WTC11 (cell line): ENCODE results near the gene KDM4E. TPM values are rescaled to one million over a fixed set of nuclear protein-coding genes. Genes with fewer than 3 reads are reported as not detected.
"Not testable (repeated sequence)": the region's sequence is repeated elsewhere in the genome, so short reads cannot be mapped to it uniquely, and the experiment has no call there.

Experiments
- ATAC-seq: fragments of 200-7000 bp; cut with Tn5 transposase; 2 replicates; pipeline ENCODE4 v1.10.0; 2021; ENCODE audit warnings: mild to moderate bottlenecking, moderate library complexity
- CTCF ChIA-PET: fragments of 300-600 bp; sonication (Branson Sonifier 250); formaldehyde crosslinking; loops from one replicate; lab custom pipeline; 2021; ENCODE audit warnings: antibody characterized with exemption; lab: Charles Lee
- POLR2A ChIA-PET: fragments of 350-600 bp; sonication (Branson Sonifier 250); formaldehyde crosslinking; loops from one replicate; lab custom pipeline; 2021; ENCODE audit warnings: antibody characterized with exemption; lab: Charles Lee
- DNase-seq: peaks from one replicate; pipeline ENCODE4 v3.0.0; 2021; ENCODE audit warnings: low spot score
- H3K27ac Mint-ChIP-seq: 2 replicates; pipeline ENCODE4 v1.8.0; 2021; ENCODE audit warnings: mixed read lengths
- H3K27me3 Mint-ChIP-seq: 2 replicates; pipeline ENCODE4 v1.8.0; 2021; ENCODE audit warnings: low read depth, mild to moderate bottlenecking, moderate library complexity, mixed read lengths
- H3K36me3 Mint-ChIP-seq: 2 replicates; pipeline ENCODE4 v1.8.0; 2021; ENCODE audit warnings: mixed read lengths
- H3K4me1 Mint-ChIP-seq: 2 replicates; pipeline ENCODE4 v1.8.0; 2022; ENCODE audit warnings: mixed read lengths
- H3K4me3 Mint-ChIP-seq: 2 replicates; pipeline ENCODE4 v1.8.0; 2021; ENCODE audit warnings: mild to moderate bottlenecking, moderate library complexity, mixed read lengths
- H3K9me3 Mint-ChIP-seq: 2 replicates; pipeline ENCODE4 v1.8.0; 2021; ENCODE audit warnings: mixed read lengths
- ATF1 ChIP-seq: sonication (generic); formaldehyde crosslinking; IDR thresholded peaks from 2 replicates; pipeline ENCODE4 v1.8.1; 2023; ENCODE audit warnings: mild to moderate bottlenecking, moderate library complexity, missing genetic modification reagents
- CBFB ChIP-seq: sonication (generic); formaldehyde crosslinking; IDR thresholded peaks from 2 replicates; pipeline ENCODE4 v1.8.1; 2022; ENCODE audit warnings: mild to moderate bottlenecking, low read depth, missing genetic modification reagents
- ESRRA ChIP-seq: sonication (generic); formaldehyde crosslinking; IDR thresholded peaks from 2 replicates; pipeline ENCODE4 v1.8.1; 2022; ENCODE audit warnings: mild to moderate bottlenecking, missing genetic modification reagents, borderline replicate concordance
- FOXK1 ChIP-seq: sonication (generic); formaldehyde crosslinking; IDR thresholded peaks from 2 replicates; pipeline ENCODE4 v1.8.0; 2022; ENCODE audit warnings: mild to moderate bottlenecking, moderate library complexity, missing genetic modification reagents
- GABPB1 ChIP-seq: sonication (generic); formaldehyde crosslinking; IDR thresholded peaks from 2 replicates; pipeline ENCODE4 v1.8.1; 2023; ENCODE audit warnings: mild to moderate bottlenecking, missing genetic modification reagents
- JUN ChIP-seq: sonication (generic); formaldehyde crosslinking; IDR thresholded peaks from 2 replicates; pipeline ENCODE4 v1.8.0; 2023; ENCODE audit warnings: mild to moderate bottlenecking, missing genetic modification reagents
- NFATC4 ChIP-seq: fragments of 250-450 bp; sonication (Bioruptor Pico); IDR thresholded peaks from 2 replicates; pipeline ENCODE4 v1.9.0; 2021; ENCODE audit warnings: mild to moderate bottlenecking
- NR2C2 ChIP-seq: sonication (generic); formaldehyde crosslinking; IDR thresholded peaks from 2 replicates; pipeline ENCODE4 v1.8.0; 2022; ENCODE audit warnings: mild to moderate bottlenecking, missing genetic modification reagents
- RORB ChIP-seq: fragments of 250-450 bp; sonication (Bioruptor Pico); IDR thresholded peaks from 2 replicates; pipeline ENCODE4 v1.9.0; 2021; ENCODE audit warnings: mild to moderate bottlenecking
- SMAD3 ChIP-seq: sonication (generic); formaldehyde crosslinking; IDR thresholded peaks from 2 replicates; pipeline ENCODE4 v1.8.0; 2022; ENCODE audit warnings: missing genetic modification reagents, mild to moderate bottlenecking, borderline replicate concordance
- SP1 ChIP-seq: sonication (generic); formaldehyde crosslinking; conservative IDR thresholded peaks from 2 replicates; pipeline ENCODE4 v1.8.1; 2022; ENCODE audit warnings: missing genetic modification reagents
- TEAD4 ChIP-seq: sonication (generic); formaldehyde crosslinking; IDR thresholded peaks from 2 replicates; pipeline ENCODE4 v1.8.0; 2022; ENCODE audit warnings: mild to moderate bottlenecking, missing genetic modification reagents
- ZNF121 ChIP-seq: sonication (generic); formaldehyde crosslinking; IDR thresholded peaks from 2 replicates; pipeline ENCODE4 v1.8.0; 2023; ENCODE audit warnings: missing genetic modification reagents
- ZNF219 ChIP-seq: sonication (generic); formaldehyde crosslinking; IDR thresholded peaks from 2 replicates; pipeline ENCODE4 v1.8.0; 2023; ENCODE audit warnings: missing genetic modification reagents, mild to moderate bottlenecking, borderline replicate concordance
- ZNF263 ChIP-seq: sonication (generic); formaldehyde crosslinking; IDR thresholded peaks from 2 replicates; pipeline ENCODE4 v1.8.1; 2022; ENCODE audit warnings: low read depth, mild to moderate bottlenecking, moderate library complexity, missing genetic modification reagents
- total RNA-seq: library from RNA; stranded (reverse); gene quantifications from 3 replicates; pipeline ENCODE4 v1.2.3, GENCODE V29; 2021
- TF ChIP-seq, protein P1 (sequence below): fragments of 250-450 bp; sonication (Bioruptor Pico); conservative IDR thresholded peaks from 2 replicates; pipeline ENCODE4 v1.9.0; 2021; ENCODE audit warnings: mild to moderate bottlenecking
- TF ChIP-seq, protein P2 (sequence below): fragments of 250-450 bp; sonication (Bioruptor Pico); IDR thresholded peaks from 2 replicates; pipeline ENCODE4 v2.1.2; 2022; ENCODE audit warnings: mild to moderate bottlenecking, moderate library complexity
- TF ChIP-seq, protein P3 (sequence below): fragments of 250-450 bp; sonication (Bioruptor Pico); IDR thresholded peaks from 2 replicates; pipeline ENCODE4 v1.9.0; 2021; ENCODE audit warnings: mild to moderate bottlenecking, borderline replicate concordance
- TF ChIP-seq, protein P4 (sequence below): sonication (generic); formaldehyde crosslinking; conservative IDR thresholded peaks from 2 replicates; pipeline ENCODE4 v1.8.1; 2022; ENCODE audit warnings: mild to moderate bottlenecking, missing genetic modification reagents
- TF ChIP-seq, protein P5 (sequence below): sonication (generic); formaldehyde crosslinking; IDR thresholded peaks from 2 replicates; pipeline ENCODE4 v1.8.1; 2022; ENCODE audit warnings: missing genetic modification reagents, borderline replicate concordance

Gene KDM4E
- total RNA-seq, 1 experiment from 2014 or later: not detected

DNA sequence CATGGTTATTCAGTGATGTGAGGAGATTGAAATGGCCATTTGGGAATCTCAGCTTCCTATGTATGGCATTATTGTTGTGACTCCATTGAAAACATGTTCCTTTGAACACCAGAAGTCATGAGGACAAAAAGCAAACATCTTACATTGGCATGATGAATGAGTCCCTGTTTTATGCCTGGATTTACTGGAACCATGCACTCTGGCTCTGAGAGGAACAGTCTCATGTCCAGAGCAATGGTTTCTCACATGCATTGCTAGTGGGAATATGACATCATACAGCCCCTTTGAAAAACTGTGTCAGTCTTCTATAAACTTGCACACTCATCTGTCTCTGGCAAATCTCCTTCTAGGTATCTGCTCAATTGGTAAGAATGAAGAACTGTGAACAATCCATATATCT, 20.8 kb downstream of the KDM4E start (continued):
- TF ChIP-seq, protein P1, sequence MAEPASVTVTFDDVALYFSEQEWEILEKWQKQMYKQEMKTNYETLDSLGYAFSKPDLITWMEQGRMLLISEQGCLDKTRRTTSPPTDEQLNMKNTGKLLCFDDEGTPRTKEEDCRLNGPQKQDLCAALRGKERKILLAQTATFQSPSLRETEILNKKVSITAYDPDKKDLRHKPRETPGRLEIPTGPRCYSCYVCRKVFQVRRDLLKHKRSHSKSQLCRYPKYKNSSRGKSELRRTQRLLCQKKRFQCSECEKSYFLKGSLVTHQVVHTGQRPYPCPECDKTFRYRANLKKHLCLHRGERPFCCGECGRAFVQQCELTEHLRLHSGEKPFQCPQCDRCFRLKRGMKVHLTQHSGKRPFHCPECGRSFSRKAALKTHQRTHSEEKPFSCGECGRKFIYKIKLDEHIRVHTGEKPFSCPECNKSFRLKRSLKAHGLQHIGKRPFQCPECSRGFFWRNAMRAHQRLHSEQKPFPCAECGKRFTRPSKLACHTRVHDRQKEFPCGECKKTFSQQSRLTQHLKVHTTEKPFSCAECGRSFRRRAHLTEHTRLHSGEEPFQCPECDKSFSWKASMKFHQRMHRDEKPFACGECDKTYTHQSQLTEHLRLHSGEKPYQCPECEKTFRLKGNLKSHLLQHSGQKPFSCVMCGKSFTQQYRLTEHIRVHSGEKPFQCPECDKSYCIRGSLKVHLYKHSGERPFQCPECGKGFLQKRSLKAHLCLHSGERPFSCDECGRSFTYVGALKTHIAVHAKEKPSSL (CRISPR knock-in tag): no peak
- TF ChIP-seq, protein P2, sequence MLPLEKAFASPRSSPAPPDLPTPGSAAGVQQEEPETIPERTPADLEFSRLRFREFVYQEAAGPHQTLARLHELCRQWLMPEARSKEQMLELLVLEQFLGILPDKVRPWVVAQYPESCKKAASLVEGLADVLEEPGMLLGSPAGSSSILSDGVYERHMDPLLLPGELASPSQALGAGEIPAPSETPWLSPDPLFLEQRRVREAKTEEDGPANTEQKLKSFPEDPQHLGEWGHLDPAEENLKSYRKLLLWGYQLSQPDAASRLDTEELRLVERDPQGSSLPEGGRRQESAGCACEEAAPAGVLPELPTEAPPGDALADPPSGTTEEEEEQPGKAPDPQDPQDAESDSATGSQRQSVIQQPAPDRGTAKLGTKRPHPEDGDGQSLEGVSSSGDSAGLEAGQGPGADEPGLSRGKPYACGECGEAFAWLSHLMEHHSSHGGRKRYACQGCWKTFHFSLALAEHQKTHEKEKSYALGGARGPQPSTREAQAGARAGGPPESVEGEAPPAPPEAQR (CRISPR knock-in tag): no peak
- no peak for TF ChIP-seq RORB
- no peak for TF ChIP-seq CBFB (CRISPR knock-in tag)
- no peak for TF ChIP-seq NFATC4 (CRISPR knock-in tag)
- TF ChIP-seq JUN (CRISPR knock-in tag): no peak
- TF ChIP-seq NR2C2 (CRISPR knock-in tag): no peak
- TF ChIP-seq ZNF121: no peak
- TF ChIP-seq, protein P3, sequence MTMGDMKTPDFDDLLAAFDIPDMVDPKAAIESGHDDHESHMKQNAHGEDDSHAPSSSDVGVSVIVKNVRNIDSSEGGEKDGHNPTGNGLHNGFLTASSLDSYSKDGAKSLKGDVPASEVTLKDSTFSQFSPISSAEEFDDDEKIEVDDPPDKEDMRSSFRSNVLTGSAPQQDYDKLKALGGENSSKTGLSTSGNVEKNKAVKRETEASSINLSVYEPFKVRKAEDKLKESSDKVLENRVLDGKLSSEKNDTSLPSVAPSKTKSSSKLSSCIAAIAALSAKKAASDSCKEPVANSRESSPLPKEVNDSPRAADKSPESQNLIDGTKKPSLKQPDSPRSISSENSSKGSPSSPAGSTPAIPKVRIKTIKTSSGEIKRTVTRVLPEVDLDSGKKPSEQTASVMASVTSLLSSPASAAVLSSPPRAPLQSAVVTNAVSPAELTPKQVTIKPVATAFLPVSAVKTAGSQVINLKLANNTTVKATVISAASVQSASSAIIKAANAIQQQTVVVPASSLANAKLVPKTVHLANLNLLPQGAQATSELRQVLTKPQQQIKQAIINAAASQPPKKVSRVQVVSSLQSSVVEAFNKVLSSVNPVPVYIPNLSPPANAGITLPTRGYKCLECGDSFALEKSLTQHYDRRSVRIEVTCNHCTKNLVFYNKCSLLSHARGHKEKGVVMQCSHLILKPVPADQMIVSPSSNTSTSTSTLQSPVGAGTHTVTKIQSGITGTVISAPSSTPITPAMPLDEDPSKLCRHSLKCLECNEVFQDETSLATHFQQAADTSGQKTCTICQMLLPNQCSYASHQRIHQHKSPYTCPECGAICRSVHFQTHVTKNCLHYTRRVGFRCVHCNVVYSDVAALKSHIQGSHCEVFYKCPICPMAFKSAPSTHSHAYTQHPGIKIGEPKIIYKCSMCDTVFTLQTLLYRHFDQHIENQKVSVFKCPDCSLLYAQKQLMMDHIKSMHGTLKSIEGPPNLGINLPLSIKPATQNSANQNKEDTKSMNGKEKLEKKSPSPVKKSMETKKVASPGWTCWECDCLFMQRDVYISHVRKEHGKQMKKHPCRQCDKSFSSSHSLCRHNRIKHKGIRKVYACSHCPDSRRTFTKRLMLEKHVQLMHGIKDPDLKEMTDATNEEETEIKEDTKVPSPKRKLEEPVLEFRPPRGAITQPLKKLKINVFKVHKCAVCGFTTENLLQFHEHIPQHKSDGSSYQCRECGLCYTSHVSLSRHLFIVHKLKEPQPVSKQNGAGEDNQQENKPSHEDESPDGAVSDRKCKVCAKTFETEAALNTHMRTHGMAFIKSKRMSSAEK (CRISPR knock-in tag): no peak
- TF ChIP-seq SMAD3 (CRISPR knock-in tag): no peak
- TF ChIP-seq FOXK1 (CRISPR knock-in tag): no peak
- TF ChIP-seq ATF1 (CRISPR knock-in tag): no peak
- no peak for TF ChIP-seq ZNF219 (CRISPR knock-in tag)
- no peak for TF ChIP-seq GABPB1 (CRISPR knock-in tag)
- TF ChIP-seq TEAD4 (CRISPR knock-in tag): no peak
- TF ChIP-seq, protein P4, sequence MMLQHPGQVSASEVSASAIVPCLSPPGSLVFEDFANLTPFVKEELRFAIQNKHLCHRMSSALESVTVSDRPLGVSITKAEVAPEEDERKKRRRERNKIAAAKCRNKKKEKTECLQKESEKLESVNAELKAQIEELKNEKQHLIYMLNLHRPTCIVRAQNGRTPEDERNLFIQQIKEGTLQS: no peak

DNA sequence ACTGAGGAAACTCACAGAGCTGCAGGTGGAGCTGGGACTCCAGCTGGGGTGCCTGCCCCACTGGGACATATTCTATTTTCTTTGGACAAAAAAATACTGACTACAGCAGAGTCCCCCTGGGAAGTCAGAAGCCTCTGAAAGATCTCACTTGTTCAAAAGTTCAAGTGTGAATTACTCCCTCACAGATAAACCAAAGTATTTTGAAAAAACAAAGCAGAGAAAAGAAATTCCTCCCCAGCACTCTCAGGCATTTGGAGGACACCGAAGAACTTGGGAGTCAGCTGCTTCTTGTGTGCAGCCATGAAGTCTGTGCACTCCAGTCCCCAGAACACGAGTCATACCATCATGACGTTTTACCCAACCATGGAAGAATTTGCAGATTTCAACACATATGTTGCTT, 24.1 kb downstream of the KDM4E start, which contains the start of gene KDM4F:
Gene KDM4F, plus strand, starts transcription at position 301 of the 400 bp plus-strand sequence.
- H3K4me3 Mint-ChIP-seq, H3K9me3 Mint-ChIP-seq, POLR2A ChIA-PET, H3K27ac Mint-ChIP-seq, H3K36me3 Mint-ChIP-seq, DNase-seq, ATAC-seq, H3K4me1 Mint-ChIP-seq, CTCF ChIA-PET: not testable (repeated sequence)
- peaks cover 22% of the 10 kb centered on the region for H3K27me3 Mint-ChIP-seq

DNA sequence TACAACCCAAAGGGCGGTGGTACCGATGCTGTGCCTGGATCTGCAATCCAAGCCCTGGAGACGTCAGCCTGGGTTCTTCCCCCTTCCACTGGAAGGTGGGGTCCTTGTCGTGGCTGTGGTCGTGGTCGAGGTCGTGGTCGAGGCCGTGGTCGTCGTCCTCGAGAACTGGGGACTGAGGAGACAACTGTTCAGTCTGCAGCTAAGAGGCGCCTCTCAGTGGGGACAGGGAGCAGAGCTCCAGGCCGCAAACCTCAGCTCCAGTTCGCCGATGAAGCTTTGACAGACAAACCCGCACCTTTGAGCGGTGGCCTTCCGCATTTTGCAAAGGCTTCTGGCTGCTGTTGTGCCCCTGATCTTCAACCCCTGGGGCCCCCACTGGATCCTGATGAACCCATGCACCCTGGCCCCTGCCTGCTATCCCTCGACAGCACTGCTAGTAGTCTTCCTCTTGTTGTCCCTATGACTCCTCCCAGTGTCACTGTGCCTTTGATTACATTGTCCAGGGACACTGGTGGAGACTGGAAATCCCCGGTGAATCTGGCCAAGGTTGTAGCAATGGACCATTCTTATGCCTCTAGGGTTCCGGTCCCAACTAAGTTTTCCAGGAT, 25.6 kb downstream of the KDM4E start:
- Mint-ChIP-seq H3K27me3 (peaks cover 24% of the 10 kb centered on the region), H3K27ac (no peak overlapping the region), H3K9me3 (no peaks in the 10 kb centered on the region), H3K36me3 (no peaks in the 10 kb centered on the region), H3K4me1 (no peaks in the 10 kb centered on the region), H3K4me3 (no peak overlapping the region)
- CTCF ChIA-PET: interaction anchor here (0.7 to 1.0 kb wide), 2 partner anchors 16 to 40 kb away, joined by 3 read pairs; partner anchors contain the start of gene SRSF8
- DNase-seq (no peak), ATAC-seq (no peak; the same call in 1 of the 2 replicates)
- POLR2A ChIA-PET: no interaction called here
- TF ChIP-seq SP1 (CRISPR knock-in tag) (no peak), ZNF263 (no peak), ESRRA (CRISPR knock-in tag) (no peak)
- TF ChIP-seq, protein P1 (CRISPR knock-in tag): no peak
- TF ChIP-seq, protein P5, sequence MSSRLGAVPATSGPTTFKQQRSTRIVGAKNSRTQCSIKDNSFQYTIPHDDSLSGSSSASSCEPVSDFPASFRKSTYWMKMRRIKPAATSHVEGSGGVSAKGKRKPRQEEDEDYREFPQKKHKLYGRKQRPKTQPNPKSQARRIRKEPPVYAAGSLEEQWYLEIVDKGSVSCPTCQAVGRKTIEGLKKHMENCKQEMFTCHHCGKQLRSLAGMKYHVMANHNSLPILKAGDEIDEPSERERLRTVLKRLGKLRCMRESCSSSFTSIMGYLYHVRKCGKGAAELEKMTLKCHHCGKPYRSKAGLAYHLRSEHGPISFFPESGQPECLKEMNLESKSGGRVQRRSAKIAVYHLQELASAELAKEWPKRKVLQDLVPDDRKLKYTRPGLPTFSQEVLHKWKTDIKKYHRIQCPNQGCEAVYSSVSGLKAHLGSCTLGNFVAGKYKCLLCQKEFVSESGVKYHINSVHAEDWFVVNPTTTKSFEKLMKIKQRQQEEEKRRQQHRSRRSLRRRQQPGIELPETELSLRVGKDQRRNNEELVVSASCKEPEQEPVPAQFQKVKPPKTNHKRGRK (CRISPR knock-in tag): no peak
